DND-41 (cell line): Measurements from ENCODE around the gene TTC24.

Source experiments
- CTCF ChIP-seq: IDR thresholded peaks from 2 replicates; pipeline ENCODE4 v1.5.1; 2012; ENCODE audit warnings: borderline replicate concordance, low read length, moderate library complexity, mild to moderate bottlenecking; ENCODE audit not compliant: poor library complexity, severe bottlenecking; ENCODE audit errors: extremely low read depth
- EZH2 ChIP-seq: IDR thresholded peaks from 3 replicates; pipeline ENCODE4 v1.6.1; 2012; ENCODE audit warnings: borderline replicate concordance, low read depth, mild to moderate bottlenecking, moderate library complexity, low read length, inconsistent platforms; ENCODE audit not compliant: severe bottlenecking

- TF ChIP-seq CTCF = no peak
- no peak for TF ChIP-seq EZH2
Measured at GRCh38 chr1:156601892-156602291, 22.4 kb downstream of the TTC24 start.
